DOHH2 (cell line): ENCODE results near the gene MUC15.

ENCODE experiments used
- H3F3A ChIP-seq: fragments of 200-600 bp; sonication (generic), shearing (Covaris generic); 2 replicates; pipeline ENCODE4 v1.6.0; 2016; ENCODE audit warnings: antibody characterized with exemption, mild to moderate bottlenecking; ENCODE audit not compliant: control insufficient read depth, insufficient read depth
- H3K27ac ChIP-seq: fragments of 200-600 bp; sonication (generic); 2 replicates; pipeline ENCODE4 v1.5.1; 2014; ENCODE audit warnings: low read depth, mild to moderate bottlenecking, low read length, moderate library complexity
- H3K27me3 ChIP-seq: fragments of 200-600 bp; sonication (generic); 2 replicates; pipeline ENCODE4 v1.6.1; 2014; ENCODE audit warnings: mild to moderate bottlenecking, low read length, mixed read lengths; ENCODE audit not compliant: control insufficient read depth
- H3K36me3 ChIP-seq: fragments of 200-600 bp; sonication (generic); 2 replicates; pipeline ENCODE4 v1.6.1; 2014; ENCODE audit warnings: mild to moderate bottlenecking, low read length, moderate library complexity, mixed read lengths; ENCODE audit not compliant: control insufficient read depth
- H3K4me1 ChIP-seq: fragments of 200-600 bp; sonication (generic); 2 replicates; pipeline ENCODE4 v1.6.1; 2014; ENCODE audit warnings: mild to moderate bottlenecking, low read length, mixed read lengths; ENCODE audit not compliant: control insufficient read depth
- H3K4me2 ChIP-seq: fragments of 200-600 bp; sonication (generic); 2 replicates; pipeline ENCODE4 v1.6.0; 2014; ENCODE audit warnings: mild to moderate bottlenecking, low read length, moderate library complexity
- H3K4me3 ChIP-seq: fragments of 200-600 bp; sonication (generic); 2 replicates; pipeline ENCODE4 v1.5.1; 2014; ENCODE audit warnings: mild to moderate bottlenecking, low read length, mixed read lengths
- H3K79me2 ChIP-seq: fragments of 200-600 bp; sonication (generic); 2 replicates; pipeline ENCODE4 v1.6.1; 2014; ENCODE audit warnings: mild to moderate bottlenecking, low read length, mixed read lengths; ENCODE audit not compliant: control insufficient read depth
- H3K9me2 ChIP-seq: fragments of 200-600 bp; sonication (generic); replicated peaks from 2 replicates; pipeline ENCODE4 v1.6.1; 2014; ENCODE audit warnings: mild to moderate bottlenecking, low read length, mixed read lengths; ENCODE audit not compliant: control insufficient read depth
- H3K9me3 ChIP-seq: fragments of 200-600 bp; sonication (generic); 2 replicates; pipeline ENCODE4 v1.6.1; 2014; ENCODE audit warnings: antibody characterized with exemption, low read length, mixed read lengths; ENCODE audit not compliant: control insufficient read depth, insufficient read depth
- H4K20me1 ChIP-seq: fragments of 200-600 bp; sonication (generic); 2 replicates; pipeline ENCODE4 v1.6.0; 2014; ENCODE audit warnings: low read depth, mild to moderate bottlenecking, antibody characterized with exemption, low read length, moderate library complexity; ENCODE audit not compliant: control insufficient read depth, insufficient read depth
- EZH2phosphoT487 ChIP-seq: fragments of 200-600 bp; sonication (generic); IDR thresholded peaks from 2 replicates; pipeline ENCODE4 v1.6.1; 2017; ENCODE audit warnings: borderline replicate concordance, mild to moderate bottlenecking, antibody characterized with exemption, low read length, moderate library complexity, mixed read lengths
- TF ChIP-seq, protein P1 (sequence below): fragments of 200-600 bp; sonication (generic); IDR thresholded peaks from one replicate; pipeline ENCODE4 v1.5.1; 2014; ENCODE audit warnings: antibody characterized with exemption, mild to moderate bottlenecking, low read depth, low read length; ENCODE audit not compliant: poor library complexity, severe bottlenecking

The MUC15 gene

DNA sequence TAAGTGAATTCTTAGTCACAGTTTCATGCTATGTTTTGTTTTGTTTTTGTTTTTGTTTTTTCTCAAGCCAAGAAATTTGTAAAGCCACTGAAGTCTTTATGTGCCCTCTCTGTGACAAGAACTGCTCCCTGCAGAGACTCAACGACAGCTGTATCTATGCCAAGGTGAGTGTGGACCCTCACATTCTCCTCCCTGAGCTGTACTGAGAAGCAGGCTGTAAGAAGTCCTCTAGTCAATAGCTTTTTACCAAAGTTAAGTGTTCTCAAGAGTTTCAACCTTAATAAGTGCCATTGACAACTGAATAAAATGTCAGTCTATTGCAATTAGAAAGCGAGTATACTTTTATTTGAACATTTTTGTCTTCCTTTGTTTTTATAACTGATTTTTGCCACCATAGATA is 18.9 kb downstream of the MUC15 start:
- TF ChIP-seq, protein P1, sequence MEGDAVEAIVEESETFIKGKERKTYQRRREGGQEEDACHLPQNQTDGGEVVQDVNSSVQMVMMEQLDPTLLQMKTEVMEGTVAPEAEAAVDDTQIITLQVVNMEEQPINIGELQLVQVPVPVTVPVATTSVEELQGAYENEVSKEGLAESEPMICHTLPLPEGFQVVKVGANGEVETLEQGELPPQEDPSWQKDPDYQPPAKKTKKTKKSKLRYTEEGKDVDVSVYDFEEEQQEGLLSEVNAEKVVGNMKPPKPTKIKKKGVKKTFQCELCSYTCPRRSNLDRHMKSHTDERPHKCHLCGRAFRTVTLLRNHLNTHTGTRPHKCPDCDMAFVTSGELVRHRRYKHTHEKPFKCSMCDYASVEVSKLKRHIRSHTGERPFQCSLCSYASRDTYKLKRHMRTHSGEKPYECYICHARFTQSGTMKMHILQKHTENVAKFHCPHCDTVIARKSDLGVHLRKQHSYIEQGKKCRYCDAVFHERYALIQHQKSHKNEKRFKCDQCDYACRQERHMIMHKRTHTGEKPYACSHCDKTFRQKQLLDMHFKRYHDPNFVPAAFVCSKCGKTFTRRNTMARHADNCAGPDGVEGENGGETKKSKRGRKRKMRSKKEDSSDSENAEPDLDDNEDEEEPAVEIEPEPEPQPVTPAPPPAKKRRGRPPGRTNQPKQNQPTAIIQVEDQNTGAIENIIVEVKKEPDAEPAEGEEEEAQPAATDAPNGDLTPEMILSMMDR = no peak
- TF ChIP-seq EZH2phosphoT487 = no peak
- no peaks in the 10 kb centered on the region for H3K9me2 ChIP-seq
- H4K20me1 ChIP-seq = no peaks in the 10 kb centered on the region; the same call in 1 of the 2 replicates
- H3K79me2 ChIP-seq = no peaks in the 10 kb centered on the region
- H3K4me1 ChIP-seq = no peaks in the 10 kb centered on the region
- no peaks in the 10 kb centered on the region for H3K27me3 ChIP-seq
- no peak overlapping the region for H3K4me3 ChIP-seq
- H3K4me2 ChIP-seq = no peak overlapping the region
- H3K9me3 ChIP-seq = no peaks in the 10 kb centered on the region
- no peaks in the 10 kb centered on the region for H3F3A ChIP-seq
- no peak overlapping the region for H3K27ac ChIP-seq
- H3K36me3 ChIP-seq = no peaks in the 10 kb centered on the region

DNA sequence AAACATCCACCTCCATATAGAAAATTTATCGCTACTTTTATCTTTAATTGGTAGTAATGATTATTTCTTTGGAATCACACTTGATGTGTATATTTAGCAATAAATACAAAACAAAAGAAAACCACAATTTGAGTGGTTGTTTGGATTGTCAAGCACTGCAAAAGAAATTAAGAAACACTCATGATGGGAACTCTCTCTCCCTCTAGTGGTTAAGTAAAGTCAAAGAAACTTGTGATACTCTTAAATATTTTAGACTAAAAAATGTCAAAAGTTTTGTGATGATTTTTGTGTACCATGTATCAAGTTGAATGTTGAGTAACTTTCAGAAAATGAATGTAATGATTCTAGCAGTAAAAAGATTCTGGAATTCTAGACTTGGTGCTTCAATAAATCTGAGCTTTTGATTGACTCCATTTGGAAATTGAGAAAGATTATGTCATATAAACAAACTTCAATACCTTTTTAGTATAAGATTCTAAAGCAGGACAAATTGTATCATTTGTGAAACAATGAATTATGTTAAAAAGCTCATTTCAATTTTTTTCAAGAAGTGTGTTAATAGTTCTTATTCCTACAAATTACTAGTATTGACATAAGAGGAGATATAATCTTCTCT is 20.8 kb downstream of the MUC15 start:
- no peak overlapping the region for H3K4me3 ChIP-seq
- H3K9me2 ChIP-seq = no peaks in the 10 kb centered on the region
- H3K27me3 ChIP-seq = no peaks in the 10 kb centered on the region
- H3K36me3 ChIP-seq = no peaks in the 10 kb centered on the region
- no peak for TF ChIP-seq EZH2phosphoT487
- TF ChIP-seq, protein P1 = peak; percentile 55
- H4K20me1 ChIP-seq = no peaks in the 10 kb centered on the region
- H3K79me2 ChIP-seq = no peaks in the 10 kb centered on the region
- no peak overlapping the region for H3K4me2 ChIP-seq
- no peaks in the 10 kb centered on the region for H3K4me1 ChIP-seq
- H3K9me3 ChIP-seq = no peaks in the 10 kb centered on the region
- no peaks in the 10 kb centered on the region for H3F3A ChIP-seq
- no peak overlapping the region for H3K27ac ChIP-seq

DNA sequence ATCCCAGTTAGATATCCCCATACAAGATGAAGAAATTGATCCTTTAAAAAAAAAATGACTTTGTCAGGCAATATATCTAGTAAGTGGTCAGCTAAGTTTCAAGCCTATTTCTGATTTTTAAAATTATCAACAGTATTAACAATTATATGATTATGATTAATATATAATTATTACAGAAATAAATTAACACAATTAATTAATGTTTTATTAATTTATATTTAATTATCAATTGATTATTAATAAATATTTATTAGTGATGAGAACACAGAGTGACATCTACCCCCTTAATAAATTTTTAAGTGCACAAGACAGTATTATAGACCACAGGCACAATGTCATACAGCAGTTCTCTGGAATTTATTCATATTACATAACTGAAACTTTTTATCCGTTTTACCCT is 22.0 kb downstream of the MUC15 start:
- Histone ChIP-seq H3K9me2 (no peaks in the 10 kb centered on the region), H3K4me2 (no peak overlapping the region), H3K27ac (no peak overlapping the region), H3K4me3 (no peak overlapping the region), H4K20me1 (no peaks in the 10 kb centered on the region), H3F3A (no peaks in the 10 kb centered on the region), H3K79me2 (no peaks in the 10 kb centered on the region), H3K27me3 (no peaks in the 10 kb centered on the region), H3K9me3 (no peaks in the 10 kb centered on the region), H3K36me3 (no peaks in the 10 kb centered on the region), H3K4me1 (no peaks in the 10 kb centered on the region)
- TF ChIP-seq, protein P1 = no peak
- TF ChIP-seq EZH2phosphoT487 = no peak

DNA sequence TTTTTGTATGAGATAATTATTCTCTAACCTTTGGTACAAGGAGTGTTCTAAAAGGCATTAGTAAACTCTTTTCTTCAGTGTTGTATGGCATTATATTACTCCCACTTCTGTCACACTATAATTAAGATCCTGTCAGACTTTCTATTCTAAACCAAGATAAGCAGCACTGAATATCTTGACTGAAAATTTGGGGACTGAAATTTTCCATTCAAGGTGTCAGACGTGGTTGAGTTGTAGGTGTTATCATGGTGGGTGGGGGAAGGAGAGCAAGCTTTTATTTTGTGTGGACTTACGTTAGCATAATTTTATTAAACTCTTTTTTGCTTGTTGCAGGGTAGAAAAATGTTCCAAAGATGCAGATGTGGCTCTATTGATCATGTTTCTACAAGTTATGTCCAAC is 22.9 kb downstream of the MUC15 start:
- H3K27me3 ChIP-seq = no peaks in the 10 kb centered on the region
- no peaks in the 10 kb centered on the region for H3K79me2 ChIP-seq
- H3F3A ChIP-seq = no peaks in the 10 kb centered on the region
- no peak overlapping the region for H3K27ac ChIP-seq
- H4K20me1 ChIP-seq = no peaks in the 10 kb centered on the region
- H3K9me3 ChIP-seq = no peaks in the 10 kb centered on the region
- H3K4me2 ChIP-seq = no peak overlapping the region
- TF ChIP-seq, protein P1 = no peak
- no peak for TF ChIP-seq EZH2phosphoT487
- no peaks in the 10 kb centered on the region for H3K9me2 ChIP-seq
- no peaks in the 10 kb centered on the region for H3K36me3 ChIP-seq
- no peaks in the 10 kb centered on the region for H3K4me1 ChIP-seq
- H3K4me3 ChIP-seq = no peak overlapping the region
